Brain microvascular endothelial cell (primary cell): ENCODE data around the gene TADA2B.

Experiments
- DNase-seq: peaks from one replicate; pipeline ENCODE4 v3.0.0-alpha.2; 2020
- H3K27ac ChIP-seq: fragments of 250-450 bp; sonication (Bioruptor Pico); 2 replicates; pipeline ENCODE4 v1.5.1; 2020; ENCODE audit warnings: mild to moderate bottlenecking, moderate library complexity
- H3K27me3 ChIP-seq: fragments of 250-450 bp; sonication (Bioruptor Pico); replicated peaks from 2 replicates; pipeline ENCODE4 v1.5.1; 2020; ENCODE audit warnings: mild to moderate bottlenecking
- H3K36me3 ChIP-seq: fragments of 250-450 bp; sonication (Bioruptor Pico); replicated peaks from 2 replicates; pipeline ENCODE4 v1.5.1; 2020; ENCODE audit warnings: mild to moderate bottlenecking
- H3K4me3 ChIP-seq: 2 replicates; pipeline ENCODE4 v1.5.1; 2011; ENCODE audit warnings: low read depth, mild to moderate bottlenecking, control low read depth, low read length, moderate library complexity
- in situ Hi-C: cut with HindIII; loops from 2 replicates; pipeline ENCODE4 v1.10.0; 2017; ENCODE audit warnings: low sequenced_read_pairs, low pct_ligation_motif_present
- TF ChIP-seq, protein P1 (sequence below): IDR thresholded peaks from 2 replicates; pipeline ENCODE4 v1.5.1; 2011; ENCODE audit warnings: low read depth, mild to moderate bottlenecking, moderate library complexity, low read length, control low read depth, inconsistent platforms; ENCODE audit errors: missing control alignments

The TADA2B gene

GRCh38 chr4:7024336-7024890, 18.8 kb upstream of the TADA2B start:
- no peak for DNase-seq
- Histone ChIP-seq H3K4me3 (no peak overlapping the region), H3K27ac (no peak overlapping the region), H3K36me3 (peaks cover 6% of the 10 kb centered on the region), H3K27me3 (no peaks in the 10 kb centered on the region)
- TF ChIP-seq, protein P1, sequence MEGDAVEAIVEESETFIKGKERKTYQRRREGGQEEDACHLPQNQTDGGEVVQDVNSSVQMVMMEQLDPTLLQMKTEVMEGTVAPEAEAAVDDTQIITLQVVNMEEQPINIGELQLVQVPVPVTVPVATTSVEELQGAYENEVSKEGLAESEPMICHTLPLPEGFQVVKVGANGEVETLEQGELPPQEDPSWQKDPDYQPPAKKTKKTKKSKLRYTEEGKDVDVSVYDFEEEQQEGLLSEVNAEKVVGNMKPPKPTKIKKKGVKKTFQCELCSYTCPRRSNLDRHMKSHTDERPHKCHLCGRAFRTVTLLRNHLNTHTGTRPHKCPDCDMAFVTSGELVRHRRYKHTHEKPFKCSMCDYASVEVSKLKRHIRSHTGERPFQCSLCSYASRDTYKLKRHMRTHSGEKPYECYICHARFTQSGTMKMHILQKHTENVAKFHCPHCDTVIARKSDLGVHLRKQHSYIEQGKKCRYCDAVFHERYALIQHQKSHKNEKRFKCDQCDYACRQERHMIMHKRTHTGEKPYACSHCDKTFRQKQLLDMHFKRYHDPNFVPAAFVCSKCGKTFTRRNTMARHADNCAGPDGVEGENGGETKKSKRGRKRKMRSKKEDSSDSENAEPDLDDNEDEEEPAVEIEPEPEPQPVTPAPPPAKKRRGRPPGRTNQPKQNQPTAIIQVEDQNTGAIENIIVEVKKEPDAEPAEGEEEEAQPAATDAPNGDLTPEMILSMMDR: no peak
- in situ Hi-C loops: no loop called here

DNA sequence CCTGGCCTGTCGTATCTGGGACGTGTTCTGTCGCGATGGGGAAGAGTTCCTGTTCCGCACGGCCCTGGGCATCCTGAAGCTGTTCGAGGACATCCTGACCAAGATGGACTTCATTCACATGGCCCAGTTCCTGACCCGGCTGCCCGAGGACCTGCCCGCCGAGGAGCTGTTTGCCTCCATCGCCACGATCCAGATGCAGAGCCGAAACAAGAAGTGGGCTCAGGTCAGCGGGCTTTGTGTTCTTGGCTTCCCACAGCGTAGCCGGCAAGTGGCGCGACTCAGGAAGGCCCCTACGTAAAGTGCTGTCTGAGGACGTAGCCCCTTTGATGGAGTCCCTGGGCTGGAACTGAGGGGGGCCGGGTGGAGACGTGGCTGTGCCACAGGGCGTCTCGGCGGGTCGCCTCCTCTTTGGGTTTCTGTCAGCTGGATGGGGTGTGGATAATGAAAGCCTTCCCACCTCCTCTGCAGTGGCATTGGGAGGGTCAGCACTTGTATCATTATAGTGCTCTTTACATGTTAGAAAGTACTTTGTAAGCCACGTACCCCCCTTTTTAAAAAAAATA, 18.1 kb upstream of the TADA2B start:
- DNase-seq: no peak
- TF ChIP-seq, protein P1: no peak
- no peak overlapping the region for H3K4me3 ChIP-seq
- H3K36me3 ChIP-seq: peaks cover 6% of the 10 kb centered on the region
- in situ Hi-C loops: no loop called here
- H3K27ac ChIP-seq: no peak overlapping the region
- no peaks in the 10 kb centered on the region for H3K27me3 ChIP-seq

DNA sequence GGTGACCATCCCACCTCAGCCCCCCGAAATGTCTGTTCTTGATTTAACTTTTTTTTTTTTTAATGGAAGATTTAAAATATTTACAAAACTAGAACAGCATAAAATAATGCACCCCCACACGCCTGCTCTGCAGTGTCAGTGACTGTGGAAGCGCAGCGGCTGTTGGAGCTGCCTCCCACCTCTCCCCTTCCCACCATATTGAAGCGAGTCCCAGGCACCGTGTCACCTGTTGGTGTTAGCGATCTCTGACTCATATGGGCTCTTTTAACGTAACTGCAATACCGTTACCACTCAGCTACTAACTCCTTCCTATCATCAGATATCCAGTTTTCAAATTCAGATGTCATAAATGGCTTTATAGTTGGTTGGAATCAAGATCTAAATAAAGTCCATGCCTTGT, 17.1 kb upstream of the TADA2B start:
- TF ChIP-seq, protein P1: no peak
- DNase-seq: no peak
- H3K36me3 ChIP-seq: peaks cover 14% of the 10 kb centered on the region
- no peak overlapping the region for H3K27ac ChIP-seq
- H3K4me3 ChIP-seq: no peak overlapping the region
- H3K27me3 ChIP-seq: no peaks in the 10 kb centered on the region
- in situ Hi-C loops: no loop called here

GRCh38 chr4:7027284-7027683, 15.9 kb upstream of the TADA2B start:
- no peak for DNase-seq
- TF ChIP-seq, protein P1: no peak
- in situ Hi-C loops: no loop called here
- Histone ChIP-seq H3K27me3 (no peaks in the 10 kb centered on the region), H3K4me3 (no peak overlapping the region), H3K27ac (no peak overlapping the region), H3K36me3 (peaks cover 16% of the 10 kb centered on the region)

- TF ChIP-seq, protein P1: no peak
- Histone ChIP-seq H3K36me3 (peaks cover 20% of the 10 kb centered on the region), H3K27ac (no peak overlapping the region), H3K4me3 (no peak overlapping the region), H3K27me3 (no peaks in the 10 kb centered on the region)
- DNase-seq: no peak
- in situ Hi-C loops: no loop called here
Measured at GRCh38 chr4:7027913-7028312, 15.3 kb upstream of the TADA2B start.

DNA sequence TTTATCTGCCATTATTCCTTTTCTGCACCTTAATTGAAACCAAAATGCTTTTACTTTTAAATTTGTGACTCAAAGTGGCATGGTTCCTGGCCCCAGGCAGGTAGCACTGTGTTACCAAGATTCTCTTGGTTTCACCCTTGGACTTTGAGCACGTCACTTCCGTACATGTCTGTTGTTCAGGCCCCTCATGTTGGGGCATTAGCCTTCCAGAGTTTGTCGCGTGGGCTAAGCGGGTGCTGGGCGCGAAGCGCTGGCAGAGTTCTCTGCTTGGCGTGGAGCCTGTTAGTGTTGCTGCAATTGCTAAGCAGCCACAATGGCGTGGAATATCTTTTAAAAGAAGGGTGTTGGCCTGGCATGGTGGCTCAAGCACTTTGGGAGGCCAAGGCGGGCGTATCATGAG, 14.0 kb upstream of the TADA2B start:
- Histone ChIP-seq H3K36me3 (peaks cover 20% of the 10 kb centered on the region), H3K4me3 (no peak overlapping the region), H3K27me3 (no peaks in the 10 kb centered on the region), H3K27ac (no peak overlapping the region)
- TF ChIP-seq, protein P1: no peak
- in situ Hi-C loops: no loop called here
- no peak for DNase-seq
